Skin of body (tissue), 2 donors: ENCODE results near the gene C15orf39. TPM values are rescaled to one million over a fixed set of nuclear protein-coding genes. Genes with fewer than 3 reads are reported as not detected.

ENCODE experiments used
- small RNA-seq: library from RNA; depleted of rRNA; stranded (forward); fragments of <200 nt; gene quantifications from one replicate; pipeline ENCODE3, GENCODE V24; 2014; ENCODE audit warnings: low replicate concordance
- total RNA-seq: library from RNA; depleted of rRNA; stranded (reverse); fragments of >200 nt; gene quantifications from one replicate; pipeline ENCODE4 v1.2.3, GENCODE V29; 2014

Gene C15orf39
- total RNA-seq, 1 donor from 2014 or later, result 5.9 TPM

Small RNA genes within 50 kb of the gene (small RNA-seq; reads per million reads assigned to genes)
- gene AC068338.1, result not detected

Other genes starting within 250 kb of the C15orf39 start
- gene RPP25, start 245.1 kb upstream of the C15orf39 start, total RNA-seq, result 2.1 TPM
- 3.2 TPM for gene SCAMP5, start 206.3 kb upstream of the C15orf39 start, total RNA-seq
- 10.8 TPM for gene PPCDC, start 178.3 kb upstream of the C15orf39 start, total RNA-seq
- not detected for gene GOLGA6C, start 56.5 kb downstream of the C15orf39 start, total RNA-seq
- gene GOLGA6D, start 81.0 kb downstream of the C15orf39 start, total RNA-seq, result 0.30 TPM
- 31.1 TPM for gene COMMD4, start 134.2 kb downstream of the C15orf39 start, total RNA-seq
- 14.7 TPM for gene NEIL1, start 145.2 kb downstream of the C15orf39 start, total RNA-seq
- gene MAN2C1, start 166.7 kb downstream of the C15orf39 start, total RNA-seq, result 112 TPM
- 44.5 TPM for gene SIN3A, start 249.8 kb downstream of the C15orf39 start, total RNA-seq